Measurements from ENCODE around the gene DBF4B.

DBF4B gene

DNA sequence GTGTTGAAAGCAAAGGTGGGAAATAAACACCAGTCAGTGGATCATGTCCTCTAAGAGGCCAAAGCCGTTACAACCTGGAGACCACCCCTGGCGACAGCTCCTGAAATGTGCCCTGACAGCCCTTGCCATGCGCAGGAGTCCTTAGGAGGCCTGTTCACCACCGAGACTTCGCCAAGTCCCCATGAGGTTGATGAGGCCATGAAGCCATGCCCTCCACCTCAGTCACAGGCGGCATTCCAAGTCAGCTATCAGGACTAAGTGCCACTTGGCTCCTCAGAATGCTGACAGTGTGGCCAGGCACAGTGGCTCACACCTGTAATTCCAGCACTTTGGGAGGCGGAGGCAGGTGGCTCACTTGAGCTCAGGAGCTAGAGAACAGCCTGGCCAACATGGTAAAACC is 77.5 kb downstream of the DBF4B start:
- in situ Hi-C loops (cut with HindIII; ENCODE audit: low pct_ligation_motif_present, low pct_unique_long_range_greater_than_20kb, low sequenced_read_pairs): no loop called here

DNA sequence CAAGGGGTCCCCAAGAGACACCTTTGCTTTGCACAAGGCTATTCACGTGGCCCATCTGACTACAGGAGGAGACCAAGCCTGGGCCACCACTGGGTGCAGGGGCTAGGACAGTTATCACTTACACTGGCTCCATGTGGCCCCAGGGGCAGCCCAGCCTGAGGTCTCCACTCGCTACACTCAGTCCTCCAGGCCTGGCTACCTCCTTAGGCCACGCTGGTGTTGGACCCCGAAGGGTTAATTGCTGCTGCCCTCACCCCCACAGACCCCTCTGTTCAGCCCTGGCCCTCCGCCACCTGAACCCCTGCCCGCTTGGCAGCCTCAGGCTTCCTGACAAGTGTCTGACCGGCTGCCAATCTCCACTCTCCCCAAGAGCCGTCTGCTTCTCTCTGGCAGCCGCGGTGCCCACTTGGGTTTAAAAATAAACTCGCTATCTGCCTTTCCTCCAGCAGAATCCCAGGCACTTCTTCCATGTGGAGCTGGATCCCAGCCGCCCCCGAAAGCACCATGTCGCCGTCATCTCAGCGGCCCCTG is 78.2 kb downstream of the DBF4B start:
- DNase-seq: no peak
- in situ Hi-C loops (cut with HindIII; ENCODE audit: low pct_ligation_motif_present, low pct_unique_long_range_greater_than_20kb, low sequenced_read_pairs): no loop called here

More for the DNA sequence above, 77.5 kb downstream of the DBF4B start:
- no peak for DNase-seq

DNA sequence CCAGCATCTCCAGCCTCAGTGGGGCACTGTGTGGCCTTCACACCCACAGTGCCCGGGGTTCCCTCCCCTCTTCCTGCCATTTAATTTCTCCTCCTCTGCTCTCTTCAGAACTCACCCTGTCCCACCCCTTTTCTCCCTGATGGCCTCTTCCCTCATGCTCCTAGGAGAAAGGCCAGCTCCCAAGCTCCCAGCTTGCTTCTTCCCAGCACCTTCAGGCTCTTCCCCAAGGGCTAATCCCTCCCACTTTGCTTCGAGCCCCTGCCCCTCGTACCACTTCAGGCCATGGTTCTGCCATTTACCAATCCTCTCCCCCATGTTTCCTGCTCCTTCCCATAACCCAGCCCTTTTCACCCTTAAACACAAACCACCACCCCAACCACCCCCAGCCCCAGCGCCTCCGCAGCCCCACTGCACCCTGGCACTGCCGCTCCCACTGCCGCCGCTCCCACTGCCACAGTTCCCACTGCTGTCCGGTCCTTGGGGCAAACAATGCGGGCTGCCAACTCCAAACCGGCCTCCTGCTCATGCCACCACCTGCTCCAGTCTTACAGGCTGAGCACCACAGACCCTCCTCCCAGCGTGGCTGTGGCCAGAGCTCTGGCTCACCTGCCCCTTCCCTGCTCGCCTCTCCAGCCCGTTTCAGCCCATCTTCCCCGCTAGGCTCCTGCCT is 78.9 kb downstream of the DBF4B start:
- in situ Hi-C loops (cut with HindIII; ENCODE audit: low pct_ligation_motif_present, low pct_unique_long_range_greater_than_20kb, low sequenced_read_pairs): no loop called here
- DNase-seq: no peak

DNA sequence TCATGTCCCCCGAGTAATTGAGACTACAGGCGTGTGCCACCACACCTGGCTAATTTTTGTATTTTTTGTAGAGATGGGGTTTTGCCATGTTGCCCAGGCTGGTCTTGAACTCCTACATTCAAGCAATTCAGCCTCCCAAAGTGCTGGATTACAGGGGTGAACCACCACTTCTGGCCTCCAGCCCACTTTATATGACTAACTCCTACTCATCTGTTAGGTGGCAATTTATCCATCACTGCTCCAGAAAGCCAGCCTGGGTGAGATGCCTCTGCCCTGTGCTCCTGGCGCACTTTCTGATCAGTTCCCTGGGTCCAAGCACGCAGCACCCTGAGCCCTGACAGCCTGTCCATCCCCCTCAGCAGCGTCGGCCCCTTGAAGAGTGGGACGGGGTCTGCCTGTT is 79.7 kb downstream of the DBF4B start:
- in situ Hi-C loops (cut with HindIII; ENCODE audit: low pct_ligation_motif_present, low pct_unique_long_range_greater_than_20kb, low sequenced_read_pairs): no loop called here
- DNase-seq: no peak

DNA sequence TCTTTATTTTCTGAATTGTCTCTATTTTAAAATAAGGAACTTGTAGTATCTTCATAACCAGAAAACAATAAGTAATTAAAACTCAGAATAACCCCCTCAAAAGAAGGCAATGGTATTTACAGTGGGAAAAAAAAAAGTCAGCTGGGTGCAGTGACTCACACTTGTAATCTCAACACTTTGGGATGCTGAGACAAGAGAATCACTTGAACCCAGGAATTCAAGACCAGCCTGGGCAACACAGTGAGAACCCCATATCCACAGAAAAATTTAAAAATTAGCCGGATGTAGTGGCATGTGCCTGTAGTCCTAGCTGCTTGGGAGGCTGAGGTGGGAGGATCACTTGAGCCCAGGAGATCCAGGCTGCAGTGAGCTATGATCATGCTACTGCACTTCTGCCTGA is 83.8 kb downstream of the DBF4B start:
- DNase-seq: peak; percentile 42
- in situ Hi-C loops (cut with HindIII; ENCODE audit: low pct_ligation_motif_present, low pct_unique_long_range_greater_than_20kb, low sequenced_read_pairs): no loop called here

DNA sequence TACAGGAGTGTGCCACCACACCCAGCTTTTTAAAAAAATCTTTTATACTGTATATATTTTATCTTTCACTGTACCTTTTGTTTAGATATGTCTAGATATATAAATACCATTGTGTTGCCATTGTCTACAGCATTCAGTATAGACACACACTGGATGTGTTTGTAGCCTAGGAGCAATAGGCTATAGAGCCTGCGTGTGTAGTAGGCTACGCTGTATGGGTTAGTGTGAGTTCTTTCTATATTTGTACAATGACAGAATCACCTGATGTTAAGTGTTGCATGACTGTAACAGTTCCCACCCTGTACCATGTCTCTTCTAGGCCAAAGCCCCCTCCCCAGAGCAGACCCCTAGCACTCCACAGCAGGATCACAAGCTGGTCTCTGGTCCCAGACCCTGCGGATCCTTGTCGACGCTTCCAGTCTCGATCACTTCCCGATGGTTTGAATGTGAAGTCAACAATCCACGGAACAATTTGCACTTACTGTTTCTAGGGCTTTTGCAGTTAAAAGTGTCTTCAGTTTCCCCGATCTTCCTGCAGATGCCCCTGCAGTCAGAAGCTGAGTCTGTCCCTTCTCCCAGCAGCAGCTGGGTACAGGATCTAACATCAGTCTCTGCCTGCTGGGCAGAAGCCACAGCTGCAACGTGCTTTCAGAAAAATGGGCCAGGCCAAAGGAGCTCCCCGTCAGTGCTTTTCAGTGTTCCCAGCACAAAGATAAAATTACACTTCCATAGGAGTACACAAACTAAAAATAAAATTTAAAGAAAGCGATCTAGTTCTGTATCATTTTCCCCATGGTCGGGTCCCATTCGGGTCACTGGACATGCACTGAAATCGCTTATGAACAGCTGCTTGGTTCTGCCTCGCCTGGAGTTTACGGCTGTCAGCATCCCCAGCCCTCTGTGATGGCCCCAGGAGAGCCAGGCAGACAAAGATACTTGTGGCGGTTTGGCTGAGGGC is 85.7 kb downstream of the DBF4B start:
- no peak for DNase-seq
- in situ Hi-C loops (cut with HindIII; ENCODE audit: low pct_ligation_motif_present, low pct_unique_long_range_greater_than_20kb, low sequenced_read_pairs): no loop called here

DNA sequence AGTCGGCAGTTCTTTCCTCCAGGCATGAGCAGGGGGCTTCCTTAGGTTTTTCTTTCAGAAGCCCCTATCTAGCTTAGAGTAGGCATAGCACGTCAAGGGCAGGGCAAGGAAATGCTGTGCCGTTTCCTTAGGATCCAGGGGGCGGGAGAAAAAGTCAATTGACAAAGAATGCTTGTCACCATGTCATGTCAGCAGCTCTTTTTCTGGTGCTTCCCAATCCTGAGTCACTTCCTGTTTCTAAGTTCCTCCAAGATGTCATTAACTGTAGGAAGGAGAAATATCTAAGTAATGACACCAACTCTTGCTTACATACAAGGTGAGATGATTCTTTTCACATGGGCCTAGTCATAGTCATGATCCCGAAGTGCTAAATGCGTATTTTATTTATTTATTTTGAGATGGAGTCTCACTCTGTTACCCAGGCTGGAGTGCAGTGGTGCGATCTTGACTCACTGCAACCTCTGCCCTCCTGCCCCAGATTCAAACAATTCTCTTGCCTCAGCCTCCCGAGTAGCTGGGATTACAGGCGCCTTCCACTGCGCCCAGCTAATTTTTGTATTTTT is 86.5 kb downstream of the DBF4B start:
- DNase-seq: peak; percentile 82
- in situ Hi-C loops (cut with HindIII; ENCODE audit: low pct_ligation_motif_present, low pct_unique_long_range_greater_than_20kb, low sequenced_read_pairs): no loop called here

DNA sequence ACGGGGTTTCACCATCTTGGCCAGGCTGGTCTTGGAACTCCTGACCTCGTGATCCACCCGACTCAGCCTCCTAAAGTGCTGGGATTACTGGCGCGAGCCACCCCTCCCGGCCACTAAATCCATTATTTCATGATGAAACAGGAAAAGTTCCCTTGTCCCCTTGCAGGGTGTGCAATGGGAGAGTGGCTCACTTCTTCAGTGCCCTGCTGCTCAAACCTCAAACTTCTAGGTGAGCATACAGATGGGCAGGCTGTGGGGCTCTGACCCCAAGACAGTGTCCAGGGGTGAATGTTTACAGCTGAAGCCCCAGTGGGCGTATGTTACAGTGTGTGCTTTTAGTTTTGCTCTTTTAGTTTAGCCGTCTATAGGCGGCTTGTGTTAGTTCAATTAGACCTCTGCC is 87.0 kb downstream of the DBF4B start:
- no peak for DNase-seq
- in situ Hi-C loops (cut with HindIII; ENCODE audit: low pct_ligation_motif_present, low pct_unique_long_range_greater_than_20kb, low sequenced_read_pairs): no loop called here

DNA sequence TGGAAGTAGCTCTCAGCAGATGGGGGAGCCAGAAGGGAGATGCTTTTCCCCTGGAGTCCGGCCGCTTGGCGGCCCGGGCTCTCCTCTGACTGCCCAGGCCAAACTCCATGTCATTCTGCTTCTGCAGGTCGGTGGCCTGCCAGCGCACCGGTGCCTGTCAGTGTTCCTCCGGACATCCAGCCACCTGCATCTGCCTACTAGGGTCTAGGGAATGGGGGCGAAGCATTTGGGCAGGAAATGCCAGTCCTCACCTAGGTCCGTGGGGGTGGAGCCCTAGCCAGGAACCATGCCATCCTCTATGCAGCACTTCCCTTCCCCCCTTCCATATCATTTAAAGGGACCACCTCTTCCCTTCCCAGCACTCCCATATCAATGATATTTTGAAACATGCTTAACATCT is 87.5 kb downstream of the DBF4B start:
- DNase-seq: no peak
- in situ Hi-C loops (cut with HindIII; ENCODE audit: low pct_ligation_motif_present, low pct_unique_long_range_greater_than_20kb, low sequenced_read_pairs): no loop called here

DNA sequence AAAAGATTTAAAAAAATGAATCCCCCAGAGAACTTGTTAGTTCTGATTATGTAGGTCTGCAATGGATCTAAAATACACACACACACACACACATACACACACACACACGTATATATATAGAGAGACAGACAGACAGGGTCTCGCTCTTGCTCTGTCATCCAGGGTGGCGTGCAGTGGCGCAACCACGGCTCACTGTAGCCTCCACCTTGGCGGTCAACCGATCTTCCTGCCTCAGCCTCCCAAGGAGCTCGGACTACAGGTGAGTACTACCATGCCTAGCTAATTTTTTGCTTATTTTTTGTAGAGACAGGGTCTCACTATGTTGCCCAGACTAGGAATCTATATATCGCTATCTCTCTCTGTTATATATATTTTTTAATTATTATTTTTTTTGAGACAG is 88.3 kb downstream of the DBF4B start:
- in situ Hi-C loops (cut with HindIII; ENCODE audit: low pct_ligation_motif_present, low pct_unique_long_range_greater_than_20kb, low sequenced_read_pairs): no loop called here
- no peak for DNase-seq

DNA sequence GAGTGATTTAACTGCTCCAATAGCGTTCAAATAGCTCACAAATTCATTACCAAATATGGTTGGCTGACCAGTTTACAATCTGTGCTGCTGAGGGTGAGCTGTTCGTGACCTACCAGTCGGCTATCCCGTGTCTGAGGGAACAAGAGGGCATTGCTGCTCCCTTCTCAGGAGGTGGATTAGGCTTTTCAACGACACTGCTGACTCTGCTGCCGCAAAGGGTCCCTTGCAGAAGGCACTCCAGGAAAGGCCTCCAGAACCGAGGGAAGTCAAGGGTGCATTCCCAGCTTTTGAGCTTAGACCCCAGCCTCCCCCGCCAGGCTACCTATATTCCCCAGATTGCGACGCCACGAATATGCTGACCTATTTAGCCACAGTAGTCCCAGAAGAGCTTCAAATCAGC is 89.3 kb downstream of the DBF4B start:
- in situ Hi-C loops (cut with HindIII; ENCODE audit: low pct_ligation_motif_present, low pct_unique_long_range_greater_than_20kb, low sequenced_read_pairs): no loop called here
- DNase-seq: no peak

DNA sequence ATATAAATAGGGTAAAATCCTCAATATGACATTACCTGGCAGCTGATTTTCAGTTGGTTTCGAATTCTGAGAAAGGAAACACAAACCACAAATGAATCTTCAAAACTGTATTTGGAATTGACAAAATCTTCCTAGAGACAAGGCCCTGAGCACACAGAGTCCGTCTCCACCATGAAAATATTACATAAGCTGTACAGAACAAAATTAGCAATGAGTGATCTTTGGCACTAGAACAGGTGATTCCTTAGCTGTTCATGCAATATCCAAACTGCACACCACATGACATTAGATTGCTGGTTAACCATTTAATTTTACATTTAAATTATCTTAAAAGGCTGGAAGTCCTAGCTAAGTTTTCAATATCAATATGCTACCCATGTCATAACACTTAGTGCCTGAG is 89.9 kb downstream of the DBF4B start:
- in situ Hi-C loops (cut with HindIII; ENCODE audit: low pct_ligation_motif_present, low pct_unique_long_range_greater_than_20kb, low sequenced_read_pairs): no loop called here
- DNase-seq: no peak

Measured in ACHN (cell line).